T follicular helper cell (primary cell): ENCODE data around the gene NFATC4.

ENCODE experiments used
- DNase-seq: peaks from one replicate; pipeline ENCODE4 v3.0.0-alpha.2; 2020; ENCODE audit warnings: low read depth

The NFATC4 gene

DNA sequence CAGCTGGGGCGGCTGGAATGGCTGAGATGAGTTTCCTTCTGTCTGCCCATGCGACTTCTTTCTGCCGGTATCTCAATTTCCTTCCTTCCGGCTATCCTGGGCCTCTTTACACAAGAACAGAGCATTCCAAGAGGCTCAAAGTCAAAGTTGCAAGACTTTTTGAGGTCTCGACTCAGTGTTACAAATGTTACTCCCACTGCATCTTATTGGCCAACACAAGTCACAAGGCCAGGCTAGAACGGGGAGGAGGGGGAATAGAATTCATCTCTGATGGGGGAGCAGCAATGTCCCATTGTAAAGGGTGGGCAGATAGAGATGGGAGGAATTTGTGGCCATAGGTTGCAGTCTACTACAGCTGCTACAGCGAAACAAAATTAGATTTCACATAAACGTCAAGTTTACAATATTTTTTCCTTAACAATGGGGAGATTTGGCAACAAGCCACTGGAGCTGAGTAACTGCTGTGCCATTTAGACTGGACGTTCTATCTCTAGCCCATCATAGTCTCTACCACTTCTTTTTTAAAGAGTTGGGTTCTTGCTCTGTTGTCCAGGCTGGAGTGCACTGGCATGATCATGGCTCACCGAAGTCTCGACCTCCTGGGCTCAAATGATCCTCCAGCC, 21.4 kb downstream of the NFATC4 start:
- DNase-seq = no peak

DNA sequence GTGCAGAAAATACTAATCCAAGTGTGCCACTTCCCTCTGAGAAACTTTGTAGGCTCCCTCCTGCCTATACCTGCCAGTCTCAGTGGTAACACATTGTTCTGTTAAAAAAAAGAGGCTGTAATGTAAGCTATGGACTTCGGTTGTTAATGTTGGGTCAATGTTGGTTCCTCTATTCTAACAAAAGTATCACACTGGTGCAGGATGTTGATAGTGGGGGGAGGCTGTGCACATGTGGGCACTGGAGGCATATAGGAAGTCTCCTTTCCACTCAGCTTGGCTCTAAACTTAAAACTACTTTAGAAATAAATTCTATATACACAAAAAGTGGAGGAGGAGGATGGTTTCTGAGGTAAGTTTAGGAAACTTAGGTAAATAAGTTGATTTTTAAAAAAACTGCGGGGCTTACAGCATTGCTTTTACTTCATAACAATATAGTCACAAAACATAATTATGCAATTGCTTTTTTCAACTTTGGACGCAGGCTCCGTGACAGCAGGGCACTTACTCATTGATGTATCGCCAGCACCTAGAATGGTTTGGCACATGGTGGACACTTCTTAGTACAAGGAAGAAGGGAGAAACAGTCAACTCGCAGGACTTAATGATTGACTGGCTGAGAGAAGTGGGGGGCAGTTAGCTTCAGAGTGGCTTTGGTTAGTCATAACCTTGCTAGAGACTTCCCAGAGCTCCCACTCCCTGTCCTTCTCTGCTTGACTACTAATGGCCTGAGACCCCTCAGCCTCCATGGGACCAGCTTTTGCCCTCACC, 22.9 kb downstream of the NFATC4 start:
- DNase-seq = no peak

DNA sequence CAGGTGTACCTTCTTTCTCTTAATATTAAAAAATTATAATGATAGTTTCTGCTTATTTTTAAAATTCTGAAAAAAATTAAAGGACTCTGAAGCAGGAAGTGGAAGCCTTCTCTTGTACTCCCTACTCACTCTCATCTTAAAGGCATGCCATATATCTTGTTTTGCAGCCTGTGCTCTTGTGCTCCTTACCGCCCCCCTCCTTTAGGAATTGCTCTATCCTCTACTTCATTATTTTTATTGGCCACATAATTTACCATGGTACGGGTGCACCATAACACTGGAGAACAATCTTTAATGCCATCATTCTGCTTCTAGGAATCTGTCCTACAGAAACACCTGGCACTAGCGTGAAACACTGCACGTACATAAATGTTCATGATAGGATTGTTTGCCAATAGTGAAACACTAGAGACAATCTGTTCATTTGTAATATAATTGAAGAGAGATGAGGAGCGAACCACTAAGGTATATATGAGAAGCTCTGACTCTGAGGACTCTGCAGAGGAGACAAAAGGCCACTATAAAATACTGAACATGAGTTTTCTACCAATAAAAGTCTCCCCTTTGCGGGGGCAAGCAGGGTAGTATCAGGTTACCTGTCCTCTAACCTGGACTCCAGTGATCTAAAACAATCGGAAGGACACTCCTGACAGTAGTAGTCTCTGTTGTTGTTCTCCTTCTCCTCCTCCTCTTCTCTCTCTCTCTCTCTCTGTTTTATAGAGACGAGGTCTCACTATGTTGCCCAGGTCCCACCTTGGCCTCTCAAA, 24.5 kb downstream of the NFATC4 start:
- no peak for DNase-seq

DNA sequence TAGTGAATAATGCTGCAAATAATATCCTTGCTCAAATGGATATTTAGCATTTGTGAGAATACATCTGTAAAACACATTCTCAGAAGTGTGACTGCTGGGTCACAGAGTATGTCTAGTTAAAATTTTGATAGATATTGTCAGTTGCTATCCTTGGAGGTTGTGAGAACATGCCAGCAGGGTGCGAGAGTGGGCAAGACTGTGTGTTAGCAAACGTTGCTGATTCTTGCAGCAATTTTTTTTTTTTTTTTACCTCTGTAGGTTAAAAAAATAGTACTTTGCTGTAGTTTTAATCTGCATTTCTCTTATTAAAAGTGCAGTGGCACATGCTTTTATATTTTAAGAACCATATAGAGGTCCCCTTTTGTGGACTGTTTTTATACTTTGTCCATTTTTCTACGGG, 26.3 kb downstream of the NFATC4 start:
- DNase-seq = no peak

DNA sequence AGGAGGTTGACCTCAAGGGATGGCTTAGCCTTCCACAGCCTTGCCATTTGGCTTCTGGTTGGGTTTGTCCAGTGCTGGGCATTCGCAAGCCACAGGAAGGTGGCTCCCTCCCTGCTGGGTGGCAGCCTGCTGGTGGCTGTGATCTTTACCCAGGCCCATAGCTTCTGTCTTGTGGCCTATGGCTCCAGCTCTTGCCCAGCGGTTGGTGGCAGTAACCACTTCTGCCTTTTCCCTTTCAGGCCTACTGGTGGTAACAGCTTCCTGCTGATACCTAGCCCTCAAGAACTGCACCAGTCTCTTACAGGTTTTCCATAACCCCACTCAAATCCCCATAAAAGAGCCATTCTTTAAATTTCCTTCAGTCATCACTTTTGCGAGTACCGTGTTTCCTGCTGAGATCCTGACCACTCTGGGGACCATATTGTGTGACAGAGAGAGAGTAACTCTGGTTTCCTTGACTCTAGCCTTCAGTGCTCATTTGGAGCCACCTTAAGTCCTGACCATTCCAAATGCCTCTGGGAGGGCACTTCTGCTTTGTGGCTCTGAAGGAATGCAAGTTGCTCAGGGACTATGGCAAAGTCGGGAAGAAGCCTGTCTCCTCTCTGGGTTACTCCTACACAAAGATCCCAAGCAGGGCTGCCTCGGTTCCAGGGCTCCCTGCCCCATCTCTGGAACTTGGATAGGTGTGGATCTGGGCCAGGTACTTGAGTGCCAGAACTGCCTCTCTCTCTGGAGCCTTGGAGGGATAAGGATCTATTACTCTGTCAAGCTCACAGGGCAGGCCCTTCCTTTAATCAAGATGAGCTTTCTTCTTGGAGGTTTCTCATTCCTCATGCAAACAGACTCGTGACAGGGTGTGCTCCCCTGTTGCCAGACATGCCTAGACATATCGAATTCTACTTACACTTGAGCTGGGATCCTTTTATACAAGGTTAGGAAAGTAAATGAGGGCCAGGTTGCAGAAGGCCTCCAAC, 27.9 kb downstream of the NFATC4 start:
- no peak for DNase-seq

DNA sequence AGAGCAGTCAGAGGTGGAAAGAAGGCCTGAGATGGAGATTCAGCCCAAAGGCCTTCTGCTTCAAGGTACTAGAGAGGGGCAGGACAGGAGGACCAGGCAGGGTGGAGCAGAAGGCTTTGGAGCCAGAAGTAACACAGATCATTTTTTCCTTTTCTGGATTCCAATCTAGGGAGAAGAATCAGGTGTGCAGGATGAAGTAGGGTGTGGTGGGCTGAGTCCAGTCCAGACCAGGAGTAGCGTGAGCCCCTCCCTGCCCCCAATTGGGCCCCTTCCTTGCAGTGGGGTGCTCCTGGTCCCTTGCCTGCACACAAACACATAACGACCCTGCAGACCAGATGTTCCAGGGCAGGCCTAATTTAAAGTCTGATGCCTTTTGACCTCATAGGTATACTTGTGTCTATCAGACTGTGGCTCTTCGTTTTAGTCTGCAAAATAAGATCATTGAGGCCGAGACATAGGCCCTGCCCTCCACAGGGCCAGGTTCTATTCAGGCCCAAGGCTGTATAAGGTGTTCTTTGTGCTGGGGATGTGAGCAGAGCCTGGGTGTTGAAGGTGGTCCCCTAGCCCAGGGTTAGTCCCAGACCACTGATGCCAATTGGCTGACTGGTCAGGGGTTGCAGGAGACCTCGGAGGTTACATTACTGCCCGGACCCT, 29.8 kb downstream of the NFATC4 start:
- no peak for DNase-seq

DNA sequence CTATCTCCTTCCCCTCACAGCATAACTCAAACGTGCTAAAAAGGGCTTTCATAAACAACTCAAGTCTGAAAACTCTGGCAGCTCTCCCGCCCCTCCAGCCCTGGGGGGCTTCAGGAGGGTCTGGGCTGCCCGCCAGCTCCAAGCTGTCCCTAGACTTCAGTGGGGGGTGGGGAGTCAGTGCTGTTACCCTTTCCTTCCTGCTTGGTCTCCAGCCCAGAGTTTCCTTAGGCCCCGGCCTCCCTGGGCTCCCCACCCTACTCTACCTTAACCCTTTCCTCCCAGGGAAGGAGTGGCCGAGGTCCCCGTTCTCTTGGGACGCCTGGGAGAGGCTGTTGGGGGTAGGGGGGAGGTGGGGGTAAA, 30.3 kb downstream of the NFATC4 start:
- DNase-seq = no peak

DNA sequence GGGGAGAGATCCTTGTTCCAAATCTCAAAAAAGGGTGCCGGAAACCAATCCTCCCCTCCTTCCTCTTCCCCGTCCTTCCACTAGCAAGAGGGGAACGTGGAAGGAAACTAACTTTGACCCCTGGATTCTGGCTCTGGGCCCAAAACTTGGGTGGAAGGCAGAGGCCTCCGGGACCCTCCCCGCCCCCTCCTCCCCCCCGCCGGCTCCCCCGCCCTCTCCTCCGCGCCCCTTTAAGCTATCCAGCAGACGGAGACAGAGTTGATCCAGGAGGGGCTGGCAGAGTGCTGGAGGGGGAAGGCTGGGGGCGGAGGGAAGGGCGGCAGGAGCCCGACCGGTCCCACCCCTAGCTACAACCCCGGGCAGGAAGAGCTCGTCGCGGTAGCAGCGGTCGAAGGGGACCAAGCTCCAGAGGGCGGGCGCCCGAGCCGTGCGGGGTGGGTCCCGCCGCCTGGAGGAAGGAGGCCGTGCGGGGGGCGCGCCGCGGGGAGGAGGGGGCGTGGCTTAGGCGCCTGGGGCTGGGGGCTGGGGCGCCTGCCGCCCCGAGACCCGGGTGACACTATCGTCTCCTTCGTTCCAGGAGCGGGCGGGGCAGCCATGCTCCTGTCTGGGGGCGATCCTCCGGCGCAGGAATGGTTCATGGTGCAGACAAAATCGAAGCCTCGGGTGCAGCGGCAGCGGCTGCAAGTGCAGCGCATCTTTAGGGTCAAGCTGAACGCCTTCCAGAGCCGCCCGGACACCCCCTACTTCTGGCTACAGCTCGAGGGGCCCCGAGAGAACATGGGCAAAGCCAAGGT, 30.9 kb downstream of the NFATC4 start, which contains the start of gene NYNRIN:
Gene NYNRIN, plus strand, starts transcription at position 351 of the 794 bp plus-strand sequence. Its CDS starts 244 bp downstream, at position 595.
- DNase-seq = peak; percentile 24

DNA sequence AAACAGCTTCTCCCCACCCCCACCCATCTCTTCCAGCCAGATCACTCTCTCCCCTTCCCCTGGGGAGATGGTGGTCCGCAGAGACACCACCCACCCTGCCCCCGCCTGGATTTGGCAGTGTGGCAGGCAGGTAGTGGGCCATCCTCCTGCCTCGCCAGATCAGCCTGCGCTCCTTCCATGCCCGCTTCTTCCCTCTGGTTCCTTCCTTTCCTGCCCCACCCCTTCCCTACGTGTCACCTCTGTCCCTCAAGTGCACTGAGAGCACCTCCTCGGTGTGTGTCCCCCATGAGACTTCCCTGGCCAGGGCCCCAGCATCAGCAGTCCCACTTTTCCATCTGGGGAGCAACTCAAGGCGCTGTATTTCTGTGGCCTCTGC, 31.5 kb downstream of the NFATC4 start:
- no peak for DNase-seq

DNA sequence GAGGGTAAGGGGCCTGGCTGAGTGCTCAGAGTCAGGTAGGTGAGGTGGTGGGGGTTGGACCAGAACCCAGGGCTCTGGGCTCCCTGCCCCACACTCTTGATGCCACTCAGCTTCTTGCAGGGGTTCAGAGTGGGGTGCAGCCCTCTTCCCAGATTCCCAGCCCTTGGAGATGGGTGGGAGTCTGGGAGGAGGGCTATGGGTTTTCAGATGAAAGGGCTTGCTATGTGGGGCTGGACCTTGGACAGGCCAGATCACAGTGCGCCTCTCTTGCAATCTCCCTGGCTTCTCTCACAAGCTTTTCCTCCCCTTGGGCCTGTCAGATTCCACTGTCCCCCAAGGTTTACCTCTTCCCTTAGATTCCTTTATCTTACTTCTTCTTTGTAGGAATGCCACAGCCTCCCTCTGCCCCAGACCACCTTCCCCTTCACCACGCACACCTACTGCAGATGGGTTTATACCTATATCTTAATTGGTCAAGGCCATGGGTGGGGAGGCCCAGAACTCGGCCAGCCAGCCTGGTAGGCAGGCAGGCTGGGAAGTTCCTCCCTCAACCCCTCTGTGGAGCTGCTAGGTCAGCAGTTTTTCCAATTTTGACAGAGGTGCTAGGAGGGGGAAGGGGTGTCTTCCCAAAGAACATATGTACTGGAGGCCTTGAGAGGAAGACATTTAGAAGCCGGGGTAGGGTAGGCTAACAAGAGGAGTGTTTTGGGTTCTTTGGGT, 32.2 kb downstream of the NFATC4 start:
- DNase-seq = no peak

DNA sequence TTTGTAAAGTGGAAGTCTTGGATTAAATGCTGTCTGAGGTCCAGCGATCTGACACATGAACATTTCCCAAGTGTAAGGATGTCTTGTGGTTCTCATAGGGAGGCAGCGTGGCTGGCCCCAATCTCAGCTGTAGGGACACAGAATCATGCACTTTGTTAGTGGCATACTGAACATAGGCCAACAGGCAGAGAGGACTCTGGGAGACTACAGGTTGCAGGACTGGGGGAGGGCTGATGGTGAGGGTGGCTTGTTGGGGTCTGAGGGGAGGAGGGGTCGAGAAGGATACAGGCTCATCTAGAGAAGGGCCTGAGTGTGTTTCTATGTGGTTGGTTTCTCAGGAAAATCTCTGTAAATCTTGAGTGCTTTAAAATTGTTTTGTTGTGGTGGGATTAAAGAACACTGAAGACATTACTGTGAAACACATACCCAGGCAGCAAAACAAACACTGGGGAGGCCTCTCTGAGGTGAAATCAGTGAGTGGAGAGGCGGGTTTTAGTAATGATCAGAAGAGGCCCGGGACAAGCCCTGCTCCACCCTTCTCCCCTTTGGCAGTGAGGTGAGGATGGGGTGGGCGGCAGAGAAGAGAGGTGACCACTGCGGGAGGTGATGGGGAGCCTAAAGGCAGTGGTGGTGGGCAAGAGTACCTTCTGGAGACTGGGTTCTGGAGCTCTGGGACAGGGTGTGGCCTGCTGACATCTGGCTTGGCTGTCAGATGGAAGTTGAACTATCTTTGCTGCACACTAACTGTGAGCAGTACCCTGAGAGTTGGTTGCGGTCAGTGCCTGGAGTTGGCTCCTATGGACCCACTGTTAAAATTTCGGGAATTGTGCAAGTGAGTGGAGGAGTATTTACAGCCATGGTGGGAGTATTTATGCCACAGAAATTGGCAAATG, 34.1 kb downstream of the NFATC4 start:
- DNase-seq = no peak

DNA sequence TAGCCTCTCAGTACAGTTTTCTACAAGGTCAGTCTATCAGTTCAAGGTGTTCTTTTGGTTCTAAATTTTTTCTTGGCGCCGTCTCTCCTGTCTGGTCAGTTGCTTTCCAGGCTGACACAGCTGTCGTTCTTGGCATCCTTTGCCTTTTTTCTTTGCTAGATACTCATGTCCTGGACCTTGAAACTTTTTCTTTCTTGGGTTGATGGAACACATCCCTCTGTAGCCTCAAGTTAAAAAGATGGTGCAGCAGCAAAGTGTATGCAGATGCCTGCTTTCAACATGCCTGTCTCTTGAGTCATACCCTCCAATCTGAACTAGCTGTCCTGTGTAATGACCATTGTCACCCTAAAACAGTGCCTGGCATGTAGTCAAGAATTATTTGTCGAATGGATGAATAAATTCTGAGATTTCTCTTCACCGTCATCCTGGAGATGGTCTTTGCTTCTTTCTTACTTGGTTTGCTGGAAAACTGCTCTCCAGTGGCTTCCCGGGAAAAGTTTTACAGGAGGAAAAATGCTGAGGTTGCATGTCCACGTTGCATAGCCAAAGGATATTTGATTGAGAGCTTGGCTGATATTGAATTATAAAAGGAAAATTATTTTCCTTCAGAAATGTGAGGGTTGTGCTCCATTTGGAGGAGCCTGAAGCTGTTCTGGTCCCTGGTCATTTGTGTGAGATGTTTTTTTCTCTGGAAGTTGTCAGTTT, 35.5 kb downstream of the NFATC4 start:
- no peak for DNase-seq

DNA sequence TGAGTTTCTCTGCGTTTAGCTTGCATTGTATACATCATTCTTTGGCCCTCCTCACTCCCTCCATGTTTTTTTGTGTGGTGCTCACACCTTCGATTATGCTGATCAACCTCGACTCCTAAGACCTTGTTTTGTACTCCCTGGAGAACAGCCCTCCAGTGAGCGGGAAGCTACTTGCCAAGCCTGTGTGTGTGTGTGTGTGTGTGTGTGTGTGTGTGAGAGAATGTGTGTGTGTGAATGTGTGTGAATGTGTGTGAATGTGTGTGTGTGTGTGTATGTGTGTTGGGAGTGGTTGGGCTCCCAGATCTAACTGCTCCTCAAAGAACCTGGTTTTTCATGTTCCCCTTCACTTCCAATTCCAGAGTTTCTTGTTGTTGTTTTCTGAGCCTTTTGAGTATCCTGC, 36.8 kb downstream of the NFATC4 start:
- DNase-seq = no peak

DNA sequence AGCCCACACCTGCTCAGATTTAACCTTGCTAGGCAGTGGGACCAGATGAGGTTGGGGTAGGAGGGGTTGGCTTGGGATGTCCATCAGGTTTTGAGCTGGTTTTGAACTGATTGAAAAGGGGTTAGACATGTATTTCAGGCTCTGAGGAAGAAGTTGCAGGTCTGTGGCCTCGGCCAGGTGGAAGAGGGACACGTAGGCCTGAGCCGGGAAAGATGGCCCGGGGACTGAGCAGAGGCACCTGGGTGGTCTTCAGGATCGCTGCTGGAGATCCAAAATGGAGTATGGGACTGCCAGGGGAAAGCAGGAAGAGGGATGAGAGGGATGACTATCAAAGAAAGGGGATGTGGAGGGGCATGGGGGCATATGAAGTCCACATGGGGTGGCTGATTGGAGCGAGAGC, 38.4 kb downstream of the NFATC4 start:
- DNase-seq = no peak

DNA sequence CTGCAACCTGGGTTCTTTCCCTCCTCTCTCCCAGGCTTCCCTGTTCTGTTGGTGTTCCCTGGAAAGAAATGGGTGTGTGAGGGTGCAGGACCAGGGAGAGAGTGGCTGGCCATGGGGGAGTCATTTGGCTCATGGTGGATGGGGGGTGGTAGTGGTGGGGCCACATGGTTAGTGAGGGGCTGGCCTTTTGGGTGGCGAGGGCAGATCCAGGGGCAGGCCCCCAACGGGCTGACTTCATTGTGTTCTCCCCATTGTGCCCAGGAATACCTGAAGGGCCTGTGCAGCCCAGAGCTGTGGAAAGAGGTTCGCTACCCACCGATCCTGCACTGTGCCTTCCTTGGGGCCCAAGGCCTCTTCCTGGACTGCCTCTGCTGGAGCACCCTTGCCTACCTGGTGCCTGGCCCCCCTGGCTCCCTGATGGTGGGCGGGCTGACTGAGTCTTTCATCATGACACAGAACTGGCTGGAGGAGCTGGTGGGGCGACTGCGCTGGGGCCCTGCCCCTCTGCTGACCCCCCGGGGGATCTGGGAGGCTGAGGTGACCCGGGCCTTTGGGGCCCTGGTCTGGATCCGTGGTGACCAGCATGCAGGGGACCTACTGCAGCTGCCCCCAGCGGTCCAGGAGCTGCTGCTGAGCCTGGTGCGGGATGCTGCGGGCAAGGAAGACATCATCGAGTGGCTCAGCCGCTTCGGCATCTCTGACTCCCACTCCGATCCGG, 39.8 kb downstream of the NFATC4 start:
- DNase-seq = no peak

DNA sequence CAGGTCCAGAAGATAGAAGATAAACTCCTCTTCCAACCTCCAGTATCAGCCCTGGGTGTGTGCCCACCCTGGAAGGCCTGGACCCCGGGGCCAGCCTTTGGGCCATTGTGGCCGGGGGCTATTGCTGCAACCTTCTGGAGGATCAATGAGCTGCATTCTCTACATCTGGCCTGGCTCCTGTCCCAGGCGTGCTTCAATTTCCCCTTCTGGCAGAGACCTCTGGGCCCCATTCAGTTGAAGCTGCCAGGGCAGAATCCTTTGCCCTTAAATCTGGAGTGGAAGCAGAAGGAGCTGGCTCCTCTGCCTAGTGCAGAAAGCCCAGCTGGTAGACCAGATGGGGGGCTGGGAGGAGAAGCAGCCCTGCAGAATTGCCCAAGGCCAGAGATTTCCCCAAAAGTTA, 40.8 kb downstream of the NFATC4 start:
- no peak for DNase-seq

DNA sequence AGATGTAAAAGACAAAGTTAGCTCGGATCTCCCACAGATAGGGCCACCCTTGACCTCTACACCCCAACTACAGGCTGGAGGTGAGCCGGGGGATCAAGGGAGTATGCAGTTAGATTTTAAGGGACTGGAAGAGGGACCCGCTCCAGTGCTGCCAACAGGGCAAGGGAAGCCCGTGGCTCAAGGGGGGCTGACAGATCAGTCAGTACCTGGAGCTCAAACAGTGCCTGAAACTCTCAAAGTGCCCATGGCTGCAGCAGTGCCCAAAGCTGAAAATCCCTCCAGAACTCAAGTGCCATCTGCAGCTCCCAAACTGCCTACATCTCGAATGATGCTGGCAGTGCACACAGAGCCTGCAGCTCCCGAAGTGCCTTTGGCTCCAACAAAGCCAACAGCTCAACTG, 41.2 kb downstream of the NFATC4 start:
- DNase-seq = no peak
